GM18502 (cell line): Measurements from ENCODE around the gene PLEKHG2.
A peak's percentile ranks its signal among the peaks of the same experiment; 100 is the strongest.

Experiments
- ATAC-seq: cut with Tn5 transposase; IDR thresholded peaks from one replicate; pipeline ENCODE4 v1.9.1; 2021; ENCODE audit warnings: mild to moderate bottlenecking; ENCODE audit not compliant: unreplicated experiment, poor library complexity

Gene PLEKHG2

DNA sequence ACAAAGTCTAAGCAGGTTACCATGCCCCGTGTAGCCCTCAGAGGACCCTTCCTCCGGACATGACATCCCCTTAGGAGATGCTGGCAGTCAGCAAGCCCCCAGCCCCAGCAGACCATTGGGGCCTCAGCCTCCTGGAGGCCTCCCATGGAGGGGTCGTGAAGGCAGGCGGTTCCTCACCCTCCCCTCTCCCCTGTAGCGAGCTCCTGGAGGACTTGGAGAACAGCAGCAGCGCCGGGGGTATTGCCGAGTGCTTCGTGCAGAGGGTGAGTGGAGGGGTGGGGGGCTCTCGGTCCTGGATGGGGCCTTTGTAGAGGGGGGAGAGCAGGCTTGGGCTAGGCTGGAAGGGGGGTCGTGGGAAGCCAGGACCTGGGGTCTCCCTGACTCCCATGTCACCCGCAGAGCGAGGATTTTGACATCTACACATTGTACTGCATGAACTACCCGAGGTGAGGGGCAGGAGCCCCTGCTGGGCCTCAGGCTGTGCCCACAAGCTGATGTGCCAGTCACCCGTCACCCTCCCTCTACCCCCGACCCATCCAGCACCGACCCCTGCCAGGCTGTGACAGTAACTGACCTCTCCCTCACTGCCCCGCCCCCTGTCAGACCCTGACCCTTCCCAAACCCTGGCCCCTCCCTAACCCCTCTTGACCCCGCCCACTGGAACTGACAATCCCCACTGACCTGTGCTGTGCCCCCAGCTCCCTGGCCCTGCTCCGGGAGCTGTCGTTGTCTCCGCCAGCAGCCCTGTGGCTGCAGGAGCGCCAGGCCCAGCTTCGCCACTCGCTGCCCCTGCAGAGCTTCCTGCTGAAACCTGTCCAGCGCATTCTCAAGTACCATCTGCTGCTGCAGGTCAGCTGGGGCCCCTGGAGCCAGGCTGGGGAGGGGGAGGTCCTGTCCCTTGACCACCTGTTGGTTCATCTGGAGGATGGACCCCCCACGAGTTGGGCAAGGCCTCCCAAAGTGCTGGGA lies 4.0 kb downstream of the PLEKHG2 start:
- ATAC-seq = no peak

- ATAC-seq = no peak
Observed at GRCh38 chr19:39417463-39418181, 5.2 kb downstream of the PLEKHG2 start.

- ATAC-seq = no peak
Observed at GRCh38 chr19:39419003-39419402, 6.5 kb downstream of the PLEKHG2 start.

DNA sequence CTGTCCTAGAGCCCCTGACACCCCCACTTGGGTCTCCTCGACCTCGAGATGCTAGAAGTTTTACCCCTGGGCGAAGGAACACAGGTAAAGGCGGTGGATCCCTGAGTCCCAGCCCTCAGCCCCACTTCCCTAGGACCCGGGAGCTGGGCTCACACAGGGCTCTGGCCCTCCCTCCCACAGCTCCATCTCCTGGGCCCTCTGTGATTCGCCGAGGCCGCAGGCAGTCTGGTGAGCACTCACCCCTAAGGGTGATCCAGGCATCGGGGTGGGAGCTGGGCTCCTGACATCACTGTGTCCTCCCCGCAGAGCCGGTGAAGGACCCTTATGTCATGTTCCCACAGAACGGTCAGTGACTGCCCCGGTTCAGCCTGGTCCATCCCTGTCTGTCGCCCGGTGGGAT lies 8.3 kb downstream of the PLEKHG2 start:
- no peak for ATAC-seq

DNA sequence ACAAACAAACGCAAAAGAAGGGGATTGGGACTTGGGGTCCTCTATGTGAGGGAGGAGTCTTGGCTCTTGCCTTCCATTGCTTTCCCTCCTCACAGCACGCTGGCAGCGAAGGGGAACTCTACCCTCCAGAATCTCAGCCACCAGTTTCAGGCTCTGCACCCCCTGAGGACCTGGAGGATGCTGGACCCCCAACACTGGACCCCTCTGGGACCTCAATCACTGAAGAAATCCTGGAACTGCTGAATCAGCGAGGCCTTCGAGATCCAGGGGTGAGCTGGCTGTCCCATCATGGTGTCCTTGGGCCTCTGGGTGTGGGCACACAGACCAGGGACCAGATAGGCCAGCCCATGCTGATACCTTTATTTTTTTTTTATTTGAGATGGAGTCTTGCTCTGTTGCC lies 9.6 kb downstream of the PLEKHG2 start:
- no peak for ATAC-seq

DNA sequence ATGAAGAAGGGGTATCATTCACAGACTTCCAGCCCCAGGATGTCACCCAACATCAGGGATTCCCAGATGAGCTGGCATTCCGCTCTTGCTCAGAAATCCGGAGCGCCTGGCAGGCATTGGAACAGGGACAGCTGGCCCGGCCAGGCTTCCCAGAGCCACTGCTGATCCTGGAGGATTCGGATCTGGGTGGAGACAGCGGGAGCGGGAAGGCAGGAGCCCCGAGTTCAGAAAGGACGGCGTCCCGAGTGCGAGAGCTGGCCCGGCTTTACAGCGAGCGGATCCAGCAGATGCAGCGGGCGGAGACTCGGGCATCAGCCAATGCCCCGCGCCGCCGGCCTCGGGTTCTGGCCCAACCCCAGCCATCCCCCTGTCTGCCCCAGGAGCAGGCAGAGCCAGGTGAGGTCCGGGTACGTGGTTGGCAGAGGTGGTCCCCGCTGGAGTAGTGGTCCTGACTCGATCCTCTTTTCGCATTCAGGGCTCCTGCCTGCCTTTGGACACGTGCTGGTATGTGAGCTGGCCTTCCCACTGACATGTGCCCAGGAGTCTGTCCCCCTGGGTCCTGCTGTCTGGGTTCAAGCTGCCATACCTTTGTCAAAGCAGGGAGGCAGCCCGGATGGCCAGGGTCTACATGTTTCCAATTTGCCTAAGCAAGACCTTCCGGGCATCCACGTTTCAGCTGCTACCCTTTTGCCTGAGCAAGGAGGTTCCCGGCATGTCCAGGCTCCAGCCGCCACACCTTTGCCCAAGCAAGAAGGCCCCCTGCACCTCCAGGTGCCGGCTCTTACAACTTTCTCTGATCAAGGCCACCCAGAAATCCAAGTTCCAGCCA lies 11.0 kb downstream of the PLEKHG2 start:
- ATAC-seq = no peak

- ATAC-seq = no peak
Observed at GRCh38 chr19:39424934-39425333, 12.5 kb downstream of the PLEKHG2 start.

DNA sequence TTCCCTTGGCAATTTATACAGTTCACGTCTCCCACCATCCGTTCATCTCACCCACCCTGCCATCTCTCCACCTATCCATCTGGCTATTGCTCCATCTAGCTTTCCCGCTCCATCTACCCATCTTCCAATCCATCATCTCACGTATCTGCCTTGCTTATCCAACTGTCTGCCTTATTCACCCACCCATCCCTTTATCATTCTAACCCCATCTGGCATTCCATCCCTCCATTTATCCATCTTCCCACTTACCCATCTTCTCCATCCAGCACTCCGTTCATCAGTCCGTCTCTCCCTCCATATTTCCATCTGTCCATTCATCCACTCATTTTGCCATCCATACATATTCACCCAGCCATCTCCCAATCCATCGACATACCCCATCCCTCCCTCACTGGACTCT lies 13.3 kb downstream of the PLEKHG2 start:
- no peak for ATAC-seq

DNA sequence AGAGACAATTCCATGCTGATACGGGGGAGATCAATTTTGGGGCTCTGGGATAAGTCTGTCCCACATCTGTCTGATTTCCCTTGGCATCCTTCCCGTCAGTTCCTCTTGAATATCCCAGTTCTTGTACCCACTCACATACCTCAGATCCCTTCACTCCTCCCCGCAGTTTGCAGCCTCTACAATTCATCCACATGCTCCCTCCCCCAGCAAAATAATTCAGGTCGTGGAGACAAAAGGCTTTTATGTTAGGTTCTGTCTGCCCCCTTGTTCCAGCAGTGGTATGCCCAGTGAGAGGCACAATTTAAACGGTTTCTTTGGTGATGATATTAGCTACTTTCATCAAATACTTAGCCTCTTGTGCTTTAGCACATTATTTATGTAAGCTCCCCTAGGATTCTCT lies 13.7 kb downstream of the PLEKHG2 start:
- no peak for ATAC-seq

GRCh38 chr19:39427707-39428106 lies 15.2 kb downstream of the PLEKHG2 start:
- no peak for ATAC-seq

DNA sequence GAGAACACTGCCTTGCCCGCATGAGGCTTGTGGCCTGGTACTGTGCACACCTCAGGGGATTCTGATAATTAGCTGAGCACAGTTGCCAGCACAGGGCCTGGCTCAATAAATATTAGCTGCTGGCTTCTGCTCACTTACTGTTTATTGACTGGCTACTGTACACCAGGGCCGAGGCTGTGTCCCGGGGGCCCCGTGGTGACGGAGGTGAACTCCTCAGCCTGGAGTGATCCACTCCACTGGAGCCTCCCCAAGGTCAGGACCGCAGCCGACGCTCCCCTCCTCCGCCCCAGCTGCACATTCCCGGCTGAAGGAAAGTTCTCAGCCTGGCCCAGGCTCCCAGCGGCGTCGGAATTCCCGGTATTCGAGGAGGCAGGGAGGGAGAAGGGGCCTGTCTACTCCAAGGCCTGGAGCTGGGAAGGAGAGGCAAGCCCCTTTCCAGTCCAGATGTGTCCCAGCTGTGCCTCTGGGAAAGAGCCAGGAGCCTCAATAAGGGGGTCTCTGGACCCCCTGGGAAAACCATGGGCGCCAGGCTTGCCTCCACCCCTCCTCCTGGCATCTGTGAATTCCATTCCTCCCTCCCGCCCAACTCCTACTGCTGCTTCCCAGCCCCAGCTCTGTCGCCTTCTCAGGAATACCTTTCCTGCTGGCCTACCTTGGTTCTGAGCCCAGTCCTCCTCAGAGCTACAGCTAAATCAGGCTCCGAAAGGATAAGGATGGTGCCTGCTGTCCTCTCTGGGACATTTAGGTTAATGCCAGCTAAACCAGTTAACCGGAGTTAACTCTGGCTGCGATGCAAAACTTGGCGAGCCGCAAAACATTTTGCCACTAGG lies 16.0 kb downstream of the PLEKHG2 start:
- ATAC-seq = no peak

GRCh38 chr19:39430675-39431593 lies 18.5 kb downstream of the PLEKHG2 start:
- no peak for ATAC-seq

DNA sequence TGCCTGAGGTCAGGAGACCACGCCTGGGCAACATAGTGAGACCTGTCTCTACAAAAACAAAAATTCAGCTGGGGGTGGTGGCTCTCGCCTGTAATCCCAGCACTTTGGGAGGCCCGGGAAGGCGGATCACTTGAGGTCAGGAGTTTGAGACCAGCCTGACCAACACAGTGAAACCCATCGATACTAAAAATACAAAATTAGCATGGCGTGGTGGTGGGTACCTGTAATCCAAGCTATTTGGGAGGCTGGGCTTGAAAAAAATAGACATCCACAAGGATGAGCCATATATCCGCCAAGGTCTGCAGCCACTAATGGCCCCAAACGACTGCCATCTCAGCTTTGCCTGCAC lies 20.2 kb downstream of the PLEKHG2 start:
- no peak for ATAC-seq

- no peak for ATAC-seq
Observed at GRCh38 chr19:39433480-39434079, 21.1 kb downstream of the PLEKHG2 start.

GRCh38 chr19:39434123-39435076 lies 21.9 kb downstream of the PLEKHG2 start:
- ATAC-seq = no peak

- ATAC-seq = peak; percentile 71
Observed at GRCh38 chr19:39435499-39436349, 23.3 kb downstream of the PLEKHG2 start, which contains the start of gene RPS16. Gene RPS16 (minus strand): TSS chr19:39435949. CDS start chr19:39435895, 54 bp downstream.
